Endothelial cell of umbilical vein (primary cell): ENCODE data around the gene TPM3. TPM values are rescaled to one million over a fixed set of nuclear protein-coding genes. Genes with fewer than 3 reads are reported as not detected.

Source experiments
- BruUV-seq: library from RNA; stranded (reverse); fragments of 400-500 nt; replicated peaks from 2 replicates; lab custom pipeline; 2021; lab: Mats Ljungman, UMichigan
- CTCF ChIA-PET: fragments of 300-600, 350-600 bp; sonication (Branson Sonifier 250); formaldehyde crosslinking; loops from one replicate; lab custom pipeline; 2021; ENCODE audit warnings: antibody characterized with exemption, inconsistent platforms; lab: Charles Lee
- POLR2A ChIA-PET: fragments of 300-600, 350-600 bp; sonication (Branson Sonifier 250); formaldehyde crosslinking; loops from one replicate; lab custom pipeline; 2021; ENCODE audit warnings: antibody characterized with exemption, inconsistent platforms; lab: Charles Lee
- DNase-seq: peaks from one replicate; pipeline ENCODE4 v3.0.0-alpha.2; 2011; ENCODE audit warnings: low read depth, low spot score
- FAIRE-seq: peaks from 2 replicates; lab custom pipeline; 2011; peaks lifted over from hg19 to GRCh38; lab: Jason Lieb, UNC
- H2AFZ ChIP-seq: 2 replicates; pipeline ENCODE4 v1.6.0; 2012; ENCODE audit warnings: low read depth, low read length, control low read depth, inconsistent platforms
- H3K27ac ChIP-seq: 2 replicates; pipeline ENCODE4 v1.5.1; 2011; ENCODE audit warnings: low read depth, mild to moderate bottlenecking, control low read depth, low read length, moderate library complexity; ENCODE audit not compliant: insufficient read depth
- H3K27me3 ChIP-seq, 2 experiments: 2 replicates each; pipeline versions ENCODE4 v1.6.0 to v1.6.1; 2011; ENCODE audit warnings: low read length in 2 of 2, mixed read lengths in 1 of 2; ENCODE audit not compliant: control insufficient read depth in 2 of 2, insufficient read depth in 2 of 2
- H3K36me3 ChIP-seq, 2 experiments: 2 replicates in 1 of 2; 3 replicates in 1 of 2; pipeline ENCODE4 v1.5.1; 2011; ENCODE audit warnings: low read length in 2 of 2, mild to moderate bottlenecking in 1 of 2, moderate library complexity in 1 of 2; ENCODE audit not compliant: control insufficient read depth in 2 of 2, insufficient read depth in 2 of 2; ENCODE audit errors: extremely low read depth in 1 of 2
- H3K4me1 ChIP-seq: 3 replicates; pipeline ENCODE4 v1.5.1; 2011; ENCODE audit warnings: mild to moderate bottlenecking, low read length; ENCODE audit not compliant: control insufficient read depth, insufficient read depth; ENCODE audit errors: extremely low read depth
- H3K4me2 ChIP-seq: 2 replicates; pipeline ENCODE4 v1.6.1; 2011; ENCODE audit warnings: low read length, control low read depth, mixed read lengths; ENCODE audit not compliant: insufficient read depth
- H3K4me3 ChIP-seq, 3 experiments: fragments of 200-600 bp in 1 of 3; sonication (generic), shearing (Covaris generic) in 1 of 3; replicated peaks in 1 of 3; 2 replicates each; pipeline ENCODE4 v1.5.1; 2011 to 2016; ENCODE audit warnings: control low read depth in 3 of 3, low read length in 3 of 3, mild to moderate bottlenecking in 2 of 3, inconsistent platforms in 1 of 3, low read depth in 1 of 3, moderate library complexity in 1 of 3; ENCODE audit not compliant: insufficient read depth in 1 of 3
- H3K79me2 ChIP-seq: 2 replicates; pipeline ENCODE4 v1.6.0; 2012; ENCODE audit warnings: low read length, inconsistent platforms; ENCODE audit not compliant: control insufficient read depth, insufficient read depth
- H3K9ac ChIP-seq: replicated peaks from 2 replicates; pipeline ENCODE3; 2011; ENCODE audit warnings: low read length, control low read depth; ENCODE audit not compliant: insufficient read depth; ENCODE audit errors: extremely low read depth
- H3K9me1 ChIP-seq: replicated peaks from 3 replicates; pipeline ENCODE4 v1.6.0; 2011; ENCODE audit warnings: mild to moderate bottlenecking, low read length; ENCODE audit not compliant: control insufficient read depth, insufficient read depth; ENCODE audit errors: extremely low read depth
- H3K9me3 ChIP-seq: replicated peaks from 2 replicates; pipeline ENCODE4 v1.5.1; 2012; ENCODE audit warnings: low read length, inconsistent platforms; ENCODE audit not compliant: control insufficient read depth, insufficient read depth
- H4K20me1 ChIP-seq: replicated peaks from 2 replicates; pipeline ENCODE3; 2011; ENCODE audit warnings: mild to moderate bottlenecking, low read length; ENCODE audit not compliant: control insufficient read depth, insufficient read depth; ENCODE audit errors: extremely low read depth
- CTCF ChIP-seq, 2 donors: IDR thresholded peaks; 1 replicate in 1 of 2; 2 replicates in 1 of 2; pipeline ENCODE4 v1.5.1; 2011; ENCODE audit warnings: low read length in 2 of 2, mild to moderate bottlenecking in 2 of 2, moderate library complexity in 2 of 2, control low read depth in 1 of 2, inconsistent platforms in 1 of 2, low read depth in 1 of 2; ENCODE audit not compliant: insufficient read depth in 1 of 2; ENCODE audit errors: extremely low read depth in 1 of 2
- EZH2 ChIP-seq: IDR thresholded peaks from 2 replicates; pipeline ENCODE4 v1.6.1; 2012; ENCODE audit warnings: borderline replicate concordance, low read depth, mild to moderate bottlenecking, moderate library complexity, low read length, inconsistent platforms; ENCODE audit not compliant: severe bottlenecking
- JUN ChIP-seq: IDR thresholded peaks from 2 replicates; pipeline ENCODE4 v1.6.1; 2011; ENCODE audit warnings: borderline replicate concordance, low read depth; ENCODE audit not compliant: insufficient read length, insufficient read depth
- MAX ChIP-seq: IDR thresholded peaks from 2 replicates; pipeline ENCODE4 v1.6.1; 2011; ENCODE audit not compliant: insufficient read depth, insufficient read length
- MYC ChIP-seq: IDR thresholded peaks from one replicate; pipeline ENCODE4 v1.6.1; 2011; ENCODE audit warnings: mild to moderate bottlenecking, low read depth, low read length
- dilution Hi-C: fragments of 300-500 bp; cut with MboI; formaldehyde crosslinking; loops from one replicate; pipeline ENCODE4 v1.15.0; 2019; ENCODE audit warnings: low sequenced_read_pairs; ENCODE audit not compliant: extremely low pct_ligation_motif_present
- intact Hi-C: fragments of 100-400 bp; cut with micrococcal nuclease; formaldehyde crosslinking; loops from one replicate; pipeline ENCODE4 v1.10.0; 2022
- polyA plus RNA-seq, 4 experiments: library from polyadenylated mRNA; depleted of rRNA in 3 of 4; stranded (reverse) in 3 of 4; unstranded in 1 of 4; fragments of >200 nt; gene quantifications; 2 replicates each; pipeline versions ENCODE4 v1.2.1 to v1.2.3, GENCODE V29; 2011 to 2012; ENCODE audit warnings: missing spikeins in 1 of 4
- total RNA-seq: library from RNA; stranded (reverse); gene quantifications from 2 replicates; pipeline ENCODE4 v1.2.3, GENCODE V29; 2021

Gene TPM3
- total and polyA plus RNA-seq, 2 donors (not counting 3 experiments of a cell fraction or from before 2014, with no cell fraction given) = 395 to 927 TPM

- Histone ChIP-seq H3K9me3 (no peaks in the 10 kb centered on the region), H4K20me1 (no peaks in the 10 kb centered on the region), H3K4me2 (peak overlapping the region; percentile 4), H2AFZ (peak overlapping the region; percentile 65), H3K36me3 (no peaks in the 10 kb centered on the region), H3K9me1 (no peaks in the 10 kb centered on the region), H3K4me1 (no peaks in the 10 kb centered on the region), H3K79me2 (no peaks in the 10 kb centered on the region), H3K4me3 (no peak overlapping the region), H3K27ac (no peak overlapping the region), H3K27me3 (peaks cover 3 to 4% of the 10 kb centered on the region in 2 experiments), H3K9ac (peak overlapping the region; percentile 6)
- dilution Hi-C loops = no loop called here
- no TSS peak for BruUV-seq
- TF ChIP-seq MYC (no peak), MAX (no peak), JUN (no peak), EZH2 (no peak), CTCF (IDR thresholded peaks at IDR 0.05; ENCODE audit: extremely low read depth in 1 of 2, insufficient read depth in 1 of 2, low read depth in 1 of 2, low read length in 2 of 2) (peak; percentile 31 to 56)
- CTCF ChIA-PET = interaction anchor here (0.7 to 3.1 kb wide), 29 partner anchors 9 to 286 kb away, joined by 3 to 49 read pairs (median 4); partner anchors contain the start of genes HAX1 and UBAP2L
- intact Hi-C loops = loop anchor here (1.0 to 10.0 kb wide), 3 partner anchors 73 to 276 kb away; partner anchors contain the start of gene HAX1
- POLR2A ChIA-PET = interaction anchor here (0.5 to 1.2 kb wide), 3 partner anchors 9 to 73 kb away, joined by 3 to 10 read pairs (median 6); partner anchors contain the start of gene UBAP2L
- peak; percentile 78 for DNase-seq
- peak; percentile 85 for FAIRE-seq
Observed at GRCh38 chr1:154198756-154199562, 7.1 kb upstream of the TPM3 start.
